H1 (cell line): Measurements from ENCODE around the gene STARD13. TPM values are rescaled to one million over a fixed set of nuclear protein-coding genes. Genes with fewer than 3 reads are reported as not detected.

Experiments
- CTCF ChIA-PET: fragments of 300-600 bp; sonication (Branson Sonifier 250); formaldehyde crosslinking; loops from one replicate; lab custom pipeline; 2021; ENCODE audit not compliant: partially characterized antibody; lab: Charles Lee
- POLR2A ChIA-PET: fragments of 300-600 bp; sonication (Branson Sonifier 250); formaldehyde crosslinking; loops from one replicate; lab custom pipeline; 2021; ENCODE audit warnings: inconsistent platforms; ENCODE audit not compliant: partially characterized antibody; lab: Charles Lee
- DNase-seq, 2 experiments: peaks; one replicate each; pipeline versions ENCODE4 v3.0.0 to v3.0.0-alpha.2; 2010 to 2022; ENCODE audit warnings: low spot score in 2 of 2, low read depth in 1 of 2, mixed read lengths in 1 of 2
- FAIRE-seq: peaks from 2 replicates; lab custom pipeline; 2011; peaks lifted over from hg19 to GRCh38; lab: Jason Lieb, UNC
- H2AFZ ChIP-seq: 2 replicates; pipeline ENCODE4 v1.8.1; 2012; ENCODE audit warnings: low read length, inconsistent platforms
- H2AK5ac ChIP-seq: 2 replicates; pipeline ENCODE4 v1.6.1; 2013; ENCODE audit warnings: low read depth, low read length
- H2BK120ac ChIP-seq: replicated peaks from 2 replicates; pipeline ENCODE3; 2013; ENCODE audit warnings: low read depth, low read length, inconsistent platforms
- H2BK12ac ChIP-seq: 2 replicates; pipeline ENCODE4 v1.6.1; 2013; ENCODE audit warnings: low read depth, low read length
- H2BK15ac ChIP-seq: 2 replicates; pipeline ENCODE4 v1.6.1; 2013; ENCODE audit warnings: low read length
- H2BK20ac ChIP-seq: 2 replicates; pipeline ENCODE4 v1.6.1; 2013; ENCODE audit warnings: low read length
- H2BK5ac ChIP-seq: 2 replicates; pipeline ENCODE4 v1.6.1; 2013; ENCODE audit warnings: low read depth, low read length
- H3K14ac ChIP-seq: 2 replicates; pipeline ENCODE4 v1.6.1; 2013; ENCODE audit warnings: inconsistent platforms; ENCODE audit not compliant: insufficient read length
- H3K18ac ChIP-seq: 2 replicates; pipeline ENCODE4 v1.6.1; 2013; ENCODE audit warnings: low read length; ENCODE audit errors: extremely low read depth
- H3K23ac ChIP-seq: 2 replicates; pipeline ENCODE4 v1.6.1; 2013; ENCODE audit warnings: inconsistent platforms; ENCODE audit not compliant: insufficient read length
- H3K23me2 ChIP-seq: 2 replicates; pipeline ENCODE4 v1.6.1; 2013; ENCODE audit warnings: low read depth, low read length
- H3K27ac ChIP-seq: 2 replicates; pipeline ENCODE4 v1.6.1; 2011; ENCODE audit warnings: low read depth, low read length, inconsistent platforms
- H3K27me3 ChIP-seq, 4 experiments: replicated peaks in 1 of 4; 1 replicate in 1 of 4; 2 replicates in 3 of 4; pipeline versions ENCODE4 v1.6.1 to v1.8.1; 2011 to 2013; ENCODE audit warnings: low read length in 3 of 4, mild to moderate bottlenecking in 3 of 4, inconsistent platforms in 2 of 4, mixed read lengths in 2 of 4, moderate library complexity in 1 of 4; ENCODE audit not compliant: control insufficient read depth in 3 of 4, insufficient read depth in 3 of 4; ENCODE audit errors: extremely low read depth in 1 of 4
- H3K36me3 ChIP-seq, 4 experiments: 2 replicates each; pipeline versions ENCODE4 v1.6.1 to v1.8.1; 2011 to 2013; ENCODE audit warnings: mild to moderate bottlenecking in 4 of 4, low read length in 3 of 4, moderate library complexity in 2 of 4, control low read depth in 1 of 4, inconsistent platforms in 1 of 4; ENCODE audit not compliant: insufficient read depth in 4 of 4, control insufficient read depth in 2 of 4
- H3K4ac ChIP-seq: replicated peaks from 2 replicates; pipeline ENCODE3; 2013; ENCODE audit warnings: low read length, low read depth, mixed read lengths, inconsistent platforms; ENCODE audit not compliant: insufficient read length
- H3K4me1 ChIP-seq, 4 experiments: replicated peaks in 1 of 4; 1 replicate in 1 of 4; 2 replicates in 3 of 4; pipeline versions ENCODE4 v1.6.1 to v1.8.1; 2011 to 2013; ENCODE audit warnings: low read length in 3 of 4, inconsistent platforms in 2 of 4, mixed read lengths in 1 of 4; ENCODE audit not compliant: insufficient read depth in 4 of 4, control insufficient read depth in 3 of 4
- H3K4me2 ChIP-seq, 2 experiments: 2 replicates each; pipeline versions ENCODE4 v1.6.1 to v1.8.1; 2011 to 2013; ENCODE audit warnings: low read depth in 2 of 2, low read length in 2 of 2, control low read depth in 1 of 2, inconsistent platforms in 1 of 2, mild to moderate bottlenecking in 1 of 2; ENCODE audit not compliant: insufficient read depth in 1 of 2
- H3K4me3 ChIP-seq, 4 experiments: fragments of 200-600, 300-600 bp in 1 of 4; sonication (generic), shearing (Covaris generic), sonication (Bioruptor Twin) in 1 of 4; 2 replicates each; pipeline versions ENCODE4 v1.5.1 to v1.8.1; 2011 to 2016; ENCODE audit warnings: low read length in 4 of 4, low read depth in 3 of 4, control low read depth in 2 of 4, inconsistent platforms in 2 of 4, mild to moderate bottlenecking in 2 of 4, mixed read lengths in 1 of 4, moderate library complexity in 1 of 4; ENCODE audit not compliant: insufficient read depth in 2 of 4; ENCODE audit errors: extremely low read depth in 1 of 4
- H3K56ac ChIP-seq: replicated peaks from 2 replicates; pipeline ENCODE3; 2013; ENCODE audit warnings: low read depth, mild to moderate bottlenecking, mixed read lengths, low read length, inconsistent platforms; ENCODE audit not compliant: insufficient read length
- H3K79me1 ChIP-seq: 2 replicates; pipeline ENCODE4 v1.6.1; 2013; ENCODE audit warnings: low read depth, low read length, control low read depth
- H3K79me2 ChIP-seq, 2 experiments: 2 replicates each; pipeline versions ENCODE4 v1.6.1 to v1.8.1; 2012 to 2013; ENCODE audit warnings: low read length in 2 of 2, mild to moderate bottlenecking in 2 of 2, inconsistent platforms in 1 of 2; ENCODE audit not compliant: insufficient read depth in 2 of 2, control insufficient read depth in 1 of 2
- H3K9ac ChIP-seq, 4 experiments: replicated peaks in 1 of 4; 1 replicate in 1 of 4; 2 replicates in 3 of 4; pipeline versions ENCODE4 v1.6.1 to v1.8.1; 2011 to 2013; ENCODE audit warnings: low read depth in 3 of 4, low read length in 3 of 4, control low read depth in 2 of 4, mild to moderate bottlenecking in 2 of 4, moderate library complexity in 2 of 4, inconsistent platforms in 1 of 4; ENCODE audit errors: extremely low read depth in 1 of 4
- H3K9me3 ChIP-seq, 2 experiments: 2 replicates each; pipeline versions ENCODE4 v1.6.1 to v1.8.1; 2012 to 2013; ENCODE audit warnings: mild to moderate bottlenecking in 2 of 2, moderate library complexity in 2 of 2, control low read depth in 1 of 2, inconsistent platforms in 1 of 2, low read depth in 1 of 2, low read length in 1 of 2, mixed read lengths in 1 of 2; ENCODE audit not compliant: insufficient read depth in 2 of 2
- H4K20me1 ChIP-seq, 2 experiments: replicated peaks in 1 of 2; 2 replicates each; pipeline versions ENCODE3 to v1.8.1; 2011 to 2013; ENCODE audit warnings: inconsistent platforms in 2 of 2, low read length in 2 of 2, mild to moderate bottlenecking in 1 of 2; ENCODE audit not compliant: insufficient read depth in 2 of 2, control insufficient read depth in 1 of 2
- H4K5ac ChIP-seq: 2 replicates; pipeline ENCODE4 v1.6.1; 2013; ENCODE audit warnings: low read length, low read depth, mixed read lengths, inconsistent platforms; ENCODE audit not compliant: insufficient read length
- H4K8ac ChIP-seq: 2 replicates; pipeline ENCODE4 v1.8.0; 2013; ENCODE audit warnings: mild to moderate bottlenecking, moderate library complexity, low read length, inconsistent platforms; ENCODE audit not compliant: insufficient read depth; ENCODE audit errors: extremely low read depth
- H4K91ac ChIP-seq: replicated peaks from 2 replicates; pipeline ENCODE3; 2013; ENCODE audit warnings: low read length, mixed read lengths, inconsistent platforms; ENCODE audit not compliant: insufficient read length
- BRCA1 ChIP-seq: IDR thresholded peaks from 2 replicates; pipeline ENCODE4 v1.6.1; 2012; ENCODE audit warnings: low read depth, low read length, improper control_type of control experiment
- CTCF ChIP-seq, 3 experiments: IDR thresholded peaks; 1 replicate in 2 of 3; 2 replicates in 1 of 3; pipeline versions ENCODE4 v1.5.1 to v1.6.1; 2011; ENCODE audit warnings: low read length in 3 of 3, mild to moderate bottlenecking in 3 of 3, inconsistent platforms in 2 of 3, low read depth in 1 of 3, moderate library complexity in 1 of 3; ENCODE audit not compliant: insufficient read depth in 1 of 3; ENCODE audit errors: control extremely low read depth in 1 of 3
- EP300 ChIP-seq, 2 experiments: IDR thresholded peaks; 1 replicate in 1 of 2; 2 replicates in 1 of 2; pipeline ENCODE4 v1.6.1; 2011 to 2012; ENCODE audit warnings: low read depth in 2 of 2, low read length in 2 of 2, mild to moderate bottlenecking in 2 of 2, borderline replicate concordance in 1 of 2, inconsistent platforms in 1 of 2, moderate library complexity in 1 of 2
- EZH2 ChIP-seq: fragments of 200-600 bp; sonication (generic); IDR thresholded peaks from 2 replicates; pipeline ENCODE4 v1.7.1; 2012; ENCODE audit warnings: low read depth, mild to moderate bottlenecking, moderate library complexity, low read length, inconsistent platforms; ENCODE audit not compliant: severe bottlenecking
- JUND ChIP-seq: IDR thresholded peaks from 2 replicates; pipeline ENCODE4 v1.6.1; 2011; ENCODE audit warnings: mild to moderate bottlenecking, improper control_type of control experiment, low read length
- SAP30 ChIP-seq: fragments of 300-600 bp; sonication (generic); IDR thresholded peaks from 2 replicates; pipeline ENCODE4 v1.7.1; 2012; ENCODE audit warnings: low read length, moderate library complexity, mild to moderate bottlenecking, inconsistent platforms; ENCODE audit not compliant: insufficient read depth, insufficient replicate concordance
- ZNF274 ChIP-seq: IDR thresholded peaks from 2 replicates; pipeline ENCODE4 v1.7.0; 2012; ENCODE audit warnings: low read length, borderline replicate concordance; ENCODE audit errors: extremely low read depth
- WGBS, 2 experiments: shearing (Covaris generic) in 1 of 2; methylation state at CpG; one replicate each; pipeline versions ENCODE4 v1.1.6 to v1.1.7; 2013 to 2015; ENCODE audit warnings: low lambda C conversion rate in 2 of 2, mixed read lengths in 2 of 2, inconsistent platforms in 1 of 2, low coverage in 1 of 2, missing lambda C conversion rate in 1 of 2; ENCODE audit not compliant: insufficient replicate concordance in 2 of 2, insufficient coverage in 1 of 2, insufficient read length in 1 of 2; ENCODE audit errors: extremely low coverage in 1 of 2, missing lambda C conversion rate in 1 of 2; 5-methylcytosine and 5-hydroxymethylcytosine counted together
- polyA plus RNA-seq, 7 experiments: library from polyadenylated mRNA; depleted of rRNA in 3 of 7; stranded (reverse) in 5 of 7; unstranded in 2 of 7; fragments of >200 nt in 5 of 7; fragments of 200-250 nt in 2 of 7; gene quantifications; 1 replicate in 5 of 7; 2 replicates in 1 of 7; 4 replicates in 1 of 7; pipeline versions ENCODE4 v1.2.1 to v1.2.3, GENCODE V29; 2011 to 2013; ENCODE audit warnings: missing spikeins in 2 of 7, mixed read lengths in 2 of 7
- total RNA-seq: library from RNA; stranded (reverse); fragmentation: NEBNext Ultra II Directional; extraction: Animal tissue kit (Norgen Biotek cat#: 25700); gene quantifications from 2 replicates; pipeline ENCODE4 v1.2.1, GENCODE V29; 2021

The STARD13 gene
- total and polyA plus RNA-seq, 2 of the 8 experiments (the other 6 are each of a cell fraction or from before 2014, with no cell fraction given) = 0.82 to 2.9 TPM

GRCh38 chr13:33092073-33092987 is 193.2 kb downstream of the STARD13 start:
- H3K36me3 ChIP-seq = no peaks in the 10 kb centered on the region
- H3K79me2 ChIP-seq = no peaks in the 10 kb centered on the region
- H3K27ac ChIP-seq = no peak overlapping the region
- FAIRE-seq (no peak), DNase-seq (no peak)
- H3K4me3 ChIP-seq = no peak overlapping the region
- CTCF ChIA-PET = interaction anchor here (1.0 to 1.7 kb wide), 3 partner anchors 23 to 67 kb away, joined by 3 to 4 read pairs (median 3); no protein-coding TSS in a partner anchor
- H3K9ac ChIP-seq = no peak overlapping the region
- no peak overlapping the region for H4K5ac ChIP-seq
- POLR2A ChIA-PET = no interaction called here
- no peak overlapping the region for H3K23ac ChIP-seq
- no peak overlapping the region for H3K4ac ChIP-seq
- 83% methylated on average over 11 of the region's 11 CpGs; no CpG with 5 or more reads in 1 of the 2 experiments for WGBS, 2 experiments
- H2AFZ ChIP-seq = peak overlapping the region; percentile 29; the same call in 1 of the 2 replicates
- no peak overlapping the region for H2BK15ac ChIP-seq
- peak overlapping the region in 1 of 2 experiments; percentile 34; a peak in 2 of 4 replicates for H3K4me2 ChIP-seq
- H3K56ac ChIP-seq = no peak overlapping the region
- H3K18ac ChIP-seq = no peak overlapping the region
- no peak overlapping the region for H3K14ac ChIP-seq
- peak overlapping the region; percentile 45; the same call in 1 of the 2 replicates for H2BK5ac ChIP-seq
- H2BK120ac ChIP-seq = no peak overlapping the region
- H2AK5ac ChIP-seq = no peak overlapping the region
- peak overlapping the region; percentile 2 for H4K91ac ChIP-seq
- 0 out of 2 replicates have a peak overlapping the region, but pooled peaks have one; percentile 64 for H2BK12ac ChIP-seq
- H2BK20ac ChIP-seq = no peak overlapping the region; the same call in 1 of the 2 replicates
- H3K9me3 ChIP-seq = no peaks in the 10 kb centered on the region
- no peaks in the 10 kb centered on the region for H3K27me3 ChIP-seq
- H3K4me1 ChIP-seq = peaks cover 0 to 8% (median 5%) of the 10 kb centered on the region in 4 experiments; a peak in 4 of 7 replicates
- H4K8ac ChIP-seq = no peak overlapping the region
- no peaks in the 10 kb centered on the region for H4K20me1 ChIP-seq
- no peaks in the 10 kb centered on the region for H3K23me2 ChIP-seq
- no peaks in the 10 kb centered on the region for H3K79me1 ChIP-seq
- no peak for TF ChIP-seq EZH2
- TF ChIP-seq JUND = no peak
- no peak for TF ChIP-seq CTCF (IDR thresholded peaks at IDR 0.05; ENCODE audit: control extremely low read depth in 1 of 3, insufficient read depth in 1 of 3, low read depth in 1 of 3, low read length in 3 of 3)
- no peak for TF ChIP-seq EP300 (IDR thresholded peaks at IDR 0.05; ENCODE audit: borderline replicate concordance in 1 of 2, low read depth in 2 of 2, low read length in 2 of 2)
- no peak for TF ChIP-seq SAP30
- TF ChIP-seq BRCA1 = no peak
- no peak for TF ChIP-seq ZNF274
